Keratinocyte (primary cell): ENCODE data around the gene LMNA. TPM values are rescaled to one million over a fixed set of nuclear protein-coding genes. Genes with fewer than 3 reads are reported as not detected.

Source experiments
- DNase-seq: peaks from one replicate; pipeline ENCODE4 v3.0.0-alpha.2; 2011; ENCODE audit warnings: low read depth, missing footprints, low spot score
- FAIRE-seq: peaks from 2 replicates; lab custom pipeline; 2011; peaks lifted over from hg19 to GRCh38; lab: Jason Lieb, UNC
- H2AFZ ChIP-seq: 2 replicates; pipeline ENCODE4 v1.6.0; 2012; ENCODE audit warnings: low read length, control low read depth, inconsistent platforms; ENCODE audit not compliant: control insufficient read depth
- H3K27ac ChIP-seq: 2 replicates; pipeline ENCODE4 v1.5.1; 2011; ENCODE audit warnings: low read length; ENCODE audit not compliant: control insufficient read depth, insufficient read depth
- H3K27me3 ChIP-seq: 3 replicates; pipeline ENCODE4 v1.6.0; 2011; ENCODE audit warnings: low read length; ENCODE audit not compliant: control insufficient read depth, insufficient read depth; ENCODE audit errors: extremely low read depth
- H3K36me3 ChIP-seq, 2 experiments: 2 replicates in 1 of 2; 3 replicates in 1 of 2; pipeline ENCODE4 v1.5.1; 2011; ENCODE audit warnings: low read length in 2 of 2, mild to moderate bottlenecking in 1 of 2; ENCODE audit not compliant: control insufficient read depth in 2 of 2, insufficient read depth in 2 of 2; ENCODE audit errors: extremely low read depth in 1 of 2
- H3K4me1 ChIP-seq: 3 replicates; pipeline ENCODE4 v1.5.1; 2011; ENCODE audit warnings: low read length; ENCODE audit not compliant: control insufficient read depth, insufficient read depth; ENCODE audit errors: extremely low read depth
- H3K4me2 ChIP-seq: 3 replicates; pipeline ENCODE4 v1.6.0; 2011; ENCODE audit warnings: low read depth, low read length; ENCODE audit not compliant: control insufficient read depth, insufficient read depth; ENCODE audit errors: extremely low read depth
- H3K4me3 ChIP-seq, 3 experiments: fragments of 200-600 bp in 1 of 3; sonication (generic) in 1 of 3; 2 replicates in 2 of 3; 3 replicates in 1 of 3; pipeline ENCODE4 v1.5.1; 2011 to 2016; ENCODE audit warnings: low read length in 3 of 3, mild to moderate bottlenecking in 3 of 3, control low read depth in 2 of 3, inconsistent platforms in 1 of 3, low read depth in 1 of 3, mixed read lengths in 1 of 3, mixed run types in 1 of 3, moderate library complexity in 1 of 3; ENCODE audit not compliant: control insufficient read depth in 2 of 3, insufficient read depth in 2 of 3; ENCODE audit errors: extremely low read depth in 1 of 3
- H3K79me2 ChIP-seq: 2 replicates; pipeline ENCODE4 v1.6.0; 2012; ENCODE audit warnings: low read length; ENCODE audit not compliant: control insufficient read depth, insufficient read depth
- H3K9ac ChIP-seq: 3 replicates; pipeline ENCODE4 v1.6.0; 2011; ENCODE audit warnings: low read length; ENCODE audit not compliant: control insufficient read depth, insufficient read depth; ENCODE audit errors: extremely low read depth
- H3K9me1 ChIP-seq: 3 replicates; pipeline ENCODE4 v1.6.0; 2011; ENCODE audit warnings: low read length; ENCODE audit not compliant: control insufficient read depth, insufficient read depth; ENCODE audit errors: extremely low read depth
- H3K9me3 ChIP-seq: 2 replicates; pipeline ENCODE4 v1.5.1; 2012; ENCODE audit warnings: low read depth, low read length; ENCODE audit not compliant: control insufficient read depth
- H4K20me1 ChIP-seq: 3 replicates; pipeline ENCODE4 v1.6.0; 2011; ENCODE audit warnings: low read length; ENCODE audit not compliant: control insufficient read depth, insufficient read depth; ENCODE audit errors: extremely low read depth
- EZH2 ChIP-seq: IDR thresholded peaks from one replicate; pipeline ENCODE4 v1.6.1; 2012; ENCODE audit warnings: inconsistent platforms, mild to moderate bottlenecking, low read length, moderate library complexity
- dilution Hi-C: fragments of 300-500 bp; cut with MboI; formaldehyde crosslinking; loops from one replicate; pipeline ENCODE4 v1.7.0; 2020; ENCODE audit warnings: low sequenced_read_pairs; ENCODE audit not compliant: extremely low pct_ligation_motif_present
- polyA plus RNA-seq, 5 experiments: library from polyadenylated mRNA; depleted of rRNA in 3 of 5; stranded (reverse) in 3 of 5; stranded (forward) in 1 of 5; unstranded in 1 of 5; fragments of >200 nt; gene quantifications; 1 replicate in 1 of 5; 2 replicates in 3 of 5; 3 replicates in 1 of 5; pipeline versions ENCODE4 v1.2.1 to v1.2.3, GENCODE V29; 2011 to 2012; ENCODE audit warnings: missing spikeins in 2 of 5, low read depth in 1 of 5, low replicate concordance in 1 of 5
- TF ChIP-seq, protein P1 (sequence below), 3 experiments: IDR thresholded peaks in 1 of 3; conservative IDR thresholded peaks in 1 of 3; optimal IDR thresholded peaks in 1 of 3; 2 replicates in 2 of 3; 3 replicates in 1 of 3; pipeline versions ENCODE3 to v1.5.1; 2011; ENCODE audit warnings: low read length in 3 of 3, mild to moderate bottlenecking in 3 of 3, moderate library complexity in 2 of 3, control low read depth in 1 of 3, inconsistent platforms in 1 of 3; ENCODE audit not compliant: insufficient read depth in 2 of 3; ENCODE audit errors: extremely low read depth in 1 of 3

Gene LMNA
- polyA plus RNA-seq, 1 donor (not counting 4 experiments of a cell fraction or from before 2014, with no cell fraction given) = 444 TPM

DNA sequence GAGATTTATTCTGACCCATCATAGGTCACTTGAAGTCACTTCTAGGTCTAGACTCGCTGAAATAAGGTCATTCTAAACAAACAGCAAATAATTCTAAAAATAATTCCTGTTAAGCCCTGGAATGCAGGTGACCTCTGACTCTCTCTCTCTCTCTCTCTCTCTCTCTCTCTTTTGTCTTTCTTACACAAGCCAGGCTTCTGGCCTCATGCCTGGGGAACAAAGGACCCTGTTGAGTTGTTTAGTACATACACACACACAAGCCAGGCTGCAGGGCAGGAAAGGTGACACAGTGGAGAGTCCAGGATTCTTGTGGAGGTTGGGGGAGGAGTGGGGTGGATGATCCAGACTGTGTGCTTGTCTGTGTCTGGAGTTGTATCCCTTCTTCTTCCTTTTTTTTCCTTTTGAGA is 28.3 kb upstream of the LMNA start:
- Histone ChIP-seq H3K27me3 (no peaks in the 10 kb centered on the region), H3K36me3 (no peaks in the 10 kb centered on the region), H3K4me1 (peaks cover 4% of the 10 kb centered on the region), H3K9me3 (no peaks in the 10 kb centered on the region), H3K9me1 (no peaks in the 10 kb centered on the region), H3K27ac (no peak overlapping the region), H3K79me2 (no peaks in the 10 kb centered on the region), H2AFZ (no peak overlapping the region), H4K20me1 (no peaks in the 10 kb centered on the region), H3K4me2 (no peak overlapping the region), H3K4me3 (no peak overlapping the region), H3K9ac (no peak overlapping the region)
- DNase-seq (no peak), FAIRE-seq (no peak)
- dilution Hi-C loops = no loop called here
- no peak for TF ChIP-seq EZH2
- TF ChIP-seq, protein P1, sequence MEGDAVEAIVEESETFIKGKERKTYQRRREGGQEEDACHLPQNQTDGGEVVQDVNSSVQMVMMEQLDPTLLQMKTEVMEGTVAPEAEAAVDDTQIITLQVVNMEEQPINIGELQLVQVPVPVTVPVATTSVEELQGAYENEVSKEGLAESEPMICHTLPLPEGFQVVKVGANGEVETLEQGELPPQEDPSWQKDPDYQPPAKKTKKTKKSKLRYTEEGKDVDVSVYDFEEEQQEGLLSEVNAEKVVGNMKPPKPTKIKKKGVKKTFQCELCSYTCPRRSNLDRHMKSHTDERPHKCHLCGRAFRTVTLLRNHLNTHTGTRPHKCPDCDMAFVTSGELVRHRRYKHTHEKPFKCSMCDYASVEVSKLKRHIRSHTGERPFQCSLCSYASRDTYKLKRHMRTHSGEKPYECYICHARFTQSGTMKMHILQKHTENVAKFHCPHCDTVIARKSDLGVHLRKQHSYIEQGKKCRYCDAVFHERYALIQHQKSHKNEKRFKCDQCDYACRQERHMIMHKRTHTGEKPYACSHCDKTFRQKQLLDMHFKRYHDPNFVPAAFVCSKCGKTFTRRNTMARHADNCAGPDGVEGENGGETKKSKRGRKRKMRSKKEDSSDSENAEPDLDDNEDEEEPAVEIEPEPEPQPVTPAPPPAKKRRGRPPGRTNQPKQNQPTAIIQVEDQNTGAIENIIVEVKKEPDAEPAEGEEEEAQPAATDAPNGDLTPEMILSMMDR (optimal IDR thresholded peaks at IDR 0.05 in 1 of 3, IDR thresholded peaks at IDR 0.05 in 1 of 3, conservative IDR thresholded peaks at IDR 0.05 in 1 of 3; ENCODE audit: extremely low read depth in 1 of 3, insufficient read depth in 2 of 3, low read length in 3 of 3) = no peak

DNA sequence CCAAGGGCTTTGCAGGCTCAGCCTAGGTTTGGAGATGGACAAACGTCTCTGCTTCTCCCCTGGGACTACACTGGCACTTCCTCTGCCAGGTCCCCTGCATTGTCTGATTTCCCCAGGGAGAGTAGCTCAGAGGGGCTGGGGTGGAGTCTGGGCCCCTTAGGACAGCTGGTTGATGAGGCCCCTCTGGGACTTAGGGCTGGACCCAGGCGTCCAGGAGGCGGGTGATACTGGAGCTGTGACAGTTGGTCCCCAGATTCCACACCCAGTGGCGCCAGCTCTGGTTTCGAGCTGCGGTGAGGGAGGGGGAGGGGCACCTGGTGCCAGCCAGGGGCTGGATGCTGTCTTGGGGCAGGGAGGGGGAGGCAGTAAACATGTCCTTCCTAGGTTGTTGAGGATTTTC is 24.8 kb upstream of the LMNA start:
- Histone ChIP-seq H3K9me1 (no peaks in the 10 kb centered on the region), H2AFZ (no peak overlapping the region), H3K4me1 (no peaks in the 10 kb centered on the region), H3K36me3 (no peaks in the 10 kb centered on the region), H3K9me3 (no peaks in the 10 kb centered on the region), H3K9ac (no peak overlapping the region), H3K27ac (no peak overlapping the region), H3K79me2 (no peaks in the 10 kb centered on the region), H3K27me3 (no peaks in the 10 kb centered on the region), H3K4me2 (no peak overlapping the region), H3K4me3 (no peak overlapping the region), H4K20me1 (no peaks in the 10 kb centered on the region)
- dilution Hi-C loops = no loop called here
- FAIRE-seq = no peak
- TF ChIP-seq, protein P1 (optimal IDR thresholded peaks at IDR 0.05 in 1 of 3, IDR thresholded peaks at IDR 0.05 in 1 of 3, conservative IDR thresholded peaks at IDR 0.05 in 1 of 3; ENCODE audit: extremely low read depth in 1 of 3, insufficient read depth in 2 of 3, low read length in 3 of 3) = no peak
- TF ChIP-seq EZH2 = no peak
- no peak for DNase-seq
